GM18499 (cell line): Measurements from ENCODE around the gene EHMT1.

Source experiments
- ATAC-seq: cut with Tn5 transposase; IDR thresholded peaks from one replicate; pipeline ENCODE4 v1.9.1; 2021; ENCODE audit warnings: moderate number of reproducible peaks; ENCODE audit not compliant: insufficient read depth, unreplicated experiment

Gene EHMT1

DNA sequence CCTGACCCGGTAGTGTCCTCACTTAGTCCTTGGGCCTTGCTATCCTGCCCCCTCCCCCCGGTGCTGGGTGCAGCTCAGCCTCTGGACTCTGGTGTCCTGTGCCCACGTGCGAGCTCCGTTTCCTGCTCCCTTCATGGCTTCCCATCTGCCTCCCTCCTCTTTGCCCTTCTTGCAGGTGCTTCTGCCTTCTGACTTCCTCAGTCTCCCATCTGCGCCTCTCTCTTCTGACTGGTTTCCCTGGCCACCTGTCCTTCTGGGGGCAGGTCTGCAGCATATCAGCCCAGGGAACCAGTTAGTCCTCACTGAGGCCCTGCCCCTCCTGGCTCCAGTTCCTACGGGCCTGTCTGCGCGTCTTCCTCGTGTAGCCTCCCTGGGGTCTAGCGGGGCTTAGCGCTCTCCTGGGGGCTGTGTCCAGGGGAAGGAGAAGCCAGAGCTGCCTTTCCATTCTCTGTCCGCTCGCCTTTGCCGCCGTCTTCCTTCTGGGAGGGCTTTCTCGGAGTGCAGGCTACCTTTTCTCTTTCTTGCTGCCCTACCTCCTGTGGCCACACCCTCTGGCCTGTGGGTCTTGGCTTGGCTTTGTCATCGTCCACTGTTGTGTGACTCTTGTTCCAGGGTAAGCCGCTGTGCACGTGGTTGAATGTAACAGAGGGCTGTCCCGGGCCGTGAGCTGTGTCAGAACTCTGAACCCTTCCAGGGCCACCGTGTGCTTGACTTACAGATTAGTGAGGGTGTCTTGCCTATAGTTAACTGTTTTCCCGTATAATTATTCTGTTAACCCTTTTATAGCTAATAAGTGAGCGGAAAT, 51.8 kb downstream of the EHMT1 start:
- ATAC-seq: no peak

GRCh38 chr9:137671196-137671538, 52.4 kb downstream of the EHMT1 start:
- ATAC-seq: no peak

DNA sequence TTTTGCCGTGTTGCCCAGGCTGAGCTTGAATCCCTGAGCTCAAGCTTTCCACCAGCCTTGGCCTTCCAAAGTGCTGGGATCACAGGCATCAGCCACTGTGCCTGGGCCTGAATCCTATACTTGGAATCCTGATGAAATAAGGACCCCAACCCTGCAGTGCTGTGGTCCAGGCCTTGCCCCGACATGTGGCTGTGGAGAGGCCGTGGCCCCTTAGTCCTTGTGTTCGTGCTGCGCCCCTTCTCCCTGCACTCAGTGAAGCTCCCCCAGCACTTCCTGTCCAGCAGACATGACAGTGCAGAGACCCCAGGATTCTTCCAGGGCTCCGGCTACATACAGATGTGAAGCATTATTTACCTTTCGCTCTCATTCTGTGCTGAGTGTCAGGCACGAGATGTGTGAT, 52.9 kb downstream of the EHMT1 start:
- no peak for ATAC-seq

DNA sequence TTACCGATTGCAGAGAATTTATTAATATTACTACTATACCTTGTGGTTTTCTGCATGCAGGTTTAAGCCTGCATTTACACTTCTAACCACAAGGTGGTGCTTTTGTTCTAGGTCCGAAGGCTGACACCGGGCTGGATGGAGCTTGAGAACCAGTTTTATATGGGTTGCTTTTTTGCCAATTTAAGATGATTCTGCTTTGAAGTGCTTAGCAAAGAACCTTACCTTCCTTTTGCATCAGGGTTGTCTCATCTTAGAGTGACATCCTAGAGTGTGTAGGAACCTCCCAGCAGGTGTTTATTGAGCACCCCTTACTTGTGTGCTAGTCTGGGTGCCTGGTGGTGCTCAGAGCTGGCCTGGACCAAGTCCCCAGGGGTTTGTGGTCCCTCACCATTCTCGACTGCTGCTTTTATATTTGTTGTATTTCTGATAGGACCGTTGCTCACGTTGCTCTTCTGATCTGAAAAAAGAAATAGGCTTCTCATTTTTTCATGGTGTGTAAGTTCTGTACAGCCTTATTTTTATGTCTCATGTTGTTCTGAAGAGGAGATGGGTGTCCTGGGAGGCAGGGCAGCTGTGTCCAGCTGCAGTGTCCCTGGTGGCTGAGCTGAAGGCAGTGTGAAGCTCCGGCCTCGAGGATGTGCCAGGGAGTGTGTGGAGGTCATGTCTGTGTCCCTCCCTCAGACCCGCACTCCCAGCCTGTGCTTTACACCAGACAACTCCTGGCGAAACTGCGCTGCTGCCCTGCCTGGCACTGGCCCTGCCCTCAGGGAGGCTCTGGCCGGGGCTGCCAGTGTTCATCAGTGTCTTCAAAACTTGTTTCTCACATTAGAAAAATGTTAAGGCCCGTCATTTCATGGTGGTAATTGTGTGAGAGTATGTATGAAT, 54.3 kb downstream of the EHMT1 start:
- peak; percentile 47 for ATAC-seq

DNA sequence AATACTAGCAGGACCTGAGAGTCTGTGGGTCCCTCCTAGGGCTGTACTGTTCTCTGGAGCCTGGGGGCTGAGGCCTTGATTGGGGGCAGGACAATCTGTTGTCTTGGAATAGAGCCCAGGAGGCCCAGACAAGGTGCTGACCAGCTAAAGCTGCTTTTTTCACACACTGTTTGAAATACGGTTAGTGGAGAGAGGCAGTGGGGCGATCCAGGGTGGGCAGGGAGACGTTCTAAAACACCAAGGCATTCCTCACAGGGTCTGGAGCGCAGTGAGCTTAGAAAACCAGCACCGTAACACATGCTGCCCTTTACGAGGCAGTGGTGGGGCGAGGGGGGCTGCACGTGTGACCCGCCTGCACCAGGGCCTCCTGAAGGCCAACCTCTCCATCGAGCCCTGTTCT, 55.1 kb downstream of the EHMT1 start:
- ATAC-seq: no peak

GRCh38 chr9:137674307-137674975, 55.6 kb downstream of the EHMT1 start:
- ATAC-seq: no peak

DNA sequence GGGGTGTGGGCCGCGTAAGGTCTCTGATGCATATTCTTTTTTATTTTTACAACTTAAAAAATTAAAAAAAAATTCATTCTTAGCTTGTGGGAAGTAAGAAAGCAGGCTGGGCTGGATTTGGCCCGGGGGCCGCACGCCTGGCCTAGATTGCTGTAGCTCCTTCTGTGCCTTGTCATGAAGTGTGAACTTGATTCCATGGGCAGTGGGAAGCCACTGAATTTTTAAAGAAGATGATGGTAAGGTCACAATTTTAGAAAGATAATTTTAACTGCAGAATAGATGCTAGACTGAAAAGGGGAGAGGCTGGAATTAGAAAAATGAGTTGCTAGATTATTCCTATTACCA, 56.1 kb downstream of the EHMT1 start:
- no peak for ATAC-seq

GRCh38 chr9:137676998-137677397, 58.2 kb downstream of the EHMT1 start:
- ATAC-seq: no peak

DNA sequence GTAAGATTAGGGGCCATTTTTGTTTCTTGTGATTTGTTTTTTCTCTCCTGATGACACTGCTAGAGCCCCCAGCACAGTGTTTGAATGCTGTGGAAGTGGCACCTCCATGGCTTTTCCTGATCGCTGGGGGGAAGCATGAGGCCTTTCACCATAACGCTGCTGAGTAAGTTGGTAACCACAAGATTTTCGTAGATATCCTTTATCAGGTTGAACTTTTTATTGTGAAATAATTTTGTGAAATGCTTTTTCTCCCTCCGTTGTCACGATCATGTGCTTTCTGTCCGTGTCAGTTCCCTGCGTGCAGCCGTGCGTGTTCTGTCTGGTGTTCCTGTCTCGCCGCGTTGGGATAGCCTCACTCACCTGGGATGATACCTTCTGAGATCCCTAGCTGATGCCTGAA, 59.4 kb downstream of the EHMT1 start:
- no peak for ATAC-seq

DNA sequence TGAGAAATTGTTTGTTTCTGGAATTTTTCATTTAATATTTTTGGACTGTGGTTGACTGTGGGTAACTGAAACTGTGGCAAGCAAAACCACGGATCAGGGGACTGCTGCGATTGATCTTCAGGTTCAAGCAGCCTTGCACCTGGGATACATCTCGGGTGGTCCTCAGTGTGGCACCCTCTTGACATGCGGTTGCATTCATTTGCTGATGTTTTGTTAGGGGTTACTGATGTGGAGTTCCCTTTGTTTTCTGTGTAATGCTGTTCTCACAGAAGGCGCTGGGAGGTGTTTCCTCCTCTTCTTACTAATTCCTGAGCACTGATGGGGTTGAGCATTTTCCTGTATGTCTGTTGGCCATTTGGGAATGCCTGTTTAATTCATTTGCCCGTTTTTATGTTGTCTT, 60.4 kb downstream of the EHMT1 start:
- no peak for ATAC-seq

DNA sequence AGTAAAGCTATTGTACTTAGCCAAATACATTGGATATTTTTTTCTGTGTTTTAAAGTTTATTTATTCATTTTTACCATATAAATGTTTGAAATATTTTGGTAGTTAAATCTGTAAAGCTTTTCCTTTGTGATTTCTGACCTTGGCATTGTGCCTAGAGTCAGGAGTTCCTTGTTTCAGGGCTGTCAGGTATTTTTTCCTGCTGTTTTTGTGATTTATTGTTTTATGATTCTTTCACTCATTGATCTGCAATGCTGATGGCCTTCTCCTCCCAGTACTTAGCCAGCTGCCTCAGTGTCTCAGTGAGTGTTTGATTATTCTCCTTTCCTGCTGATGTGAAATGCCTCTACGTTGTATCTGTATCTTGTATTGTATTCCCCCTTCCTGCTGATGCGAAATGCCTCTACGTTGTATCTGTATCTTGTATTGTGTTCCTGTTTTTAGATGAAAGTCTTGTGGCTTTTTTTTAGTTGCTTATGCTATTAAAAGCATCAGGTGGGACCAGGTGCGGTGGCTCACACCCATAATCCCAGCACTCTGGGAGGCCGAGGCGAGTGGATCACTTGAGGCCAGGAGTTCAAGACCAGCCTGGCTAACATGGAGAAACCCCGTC, 61.0 kb downstream of the EHMT1 start:
- ATAC-seq: no peak

DNA sequence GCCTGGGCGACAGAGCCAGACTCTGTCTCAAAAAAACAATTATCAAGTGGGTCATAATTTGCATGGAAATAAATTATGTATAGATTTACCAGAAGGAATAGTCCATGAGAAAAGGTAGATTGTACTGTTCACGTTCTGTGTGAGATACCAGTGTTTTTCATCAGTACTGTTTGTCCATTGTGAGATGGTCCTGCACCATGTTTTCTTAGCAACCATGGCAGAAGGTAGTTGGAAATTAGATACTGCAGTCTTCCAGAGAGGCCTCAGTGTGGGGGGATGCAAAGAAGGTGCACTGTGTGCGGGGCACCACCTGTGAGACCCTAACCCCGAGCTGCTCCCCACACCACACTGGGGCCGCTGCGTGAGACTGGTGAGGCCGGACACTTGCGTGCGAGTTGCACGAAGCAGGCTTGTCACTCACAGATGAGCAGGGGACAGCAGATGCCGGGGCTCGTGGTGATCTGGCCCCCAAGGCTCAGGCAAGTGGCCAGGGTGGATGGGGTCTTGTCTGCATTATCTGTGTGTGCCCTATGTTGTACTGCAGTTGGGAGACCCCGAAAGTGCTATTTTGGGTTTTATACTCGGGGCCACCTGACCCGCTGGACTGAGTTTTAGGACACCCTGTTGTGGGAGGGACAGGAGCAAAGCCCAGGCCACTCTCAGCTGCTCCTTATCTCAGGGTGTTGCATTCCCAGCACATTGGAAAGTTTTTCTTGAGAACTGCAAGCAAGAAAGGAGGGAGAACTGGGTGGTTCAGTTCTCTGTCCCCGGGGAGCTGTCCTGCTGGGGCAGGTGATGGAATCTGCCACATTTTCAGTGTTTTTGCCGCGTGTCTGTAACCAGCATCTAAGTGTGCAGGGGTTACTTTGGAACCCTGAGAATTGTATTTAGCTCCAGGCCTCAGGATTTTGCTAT, 61.9 kb downstream of the EHMT1 start:
- no peak for ATAC-seq

- no peak for ATAC-seq
Measured at GRCh38 chr9:137682428-137683105, 63.8 kb downstream of the EHMT1 start.

DNA sequence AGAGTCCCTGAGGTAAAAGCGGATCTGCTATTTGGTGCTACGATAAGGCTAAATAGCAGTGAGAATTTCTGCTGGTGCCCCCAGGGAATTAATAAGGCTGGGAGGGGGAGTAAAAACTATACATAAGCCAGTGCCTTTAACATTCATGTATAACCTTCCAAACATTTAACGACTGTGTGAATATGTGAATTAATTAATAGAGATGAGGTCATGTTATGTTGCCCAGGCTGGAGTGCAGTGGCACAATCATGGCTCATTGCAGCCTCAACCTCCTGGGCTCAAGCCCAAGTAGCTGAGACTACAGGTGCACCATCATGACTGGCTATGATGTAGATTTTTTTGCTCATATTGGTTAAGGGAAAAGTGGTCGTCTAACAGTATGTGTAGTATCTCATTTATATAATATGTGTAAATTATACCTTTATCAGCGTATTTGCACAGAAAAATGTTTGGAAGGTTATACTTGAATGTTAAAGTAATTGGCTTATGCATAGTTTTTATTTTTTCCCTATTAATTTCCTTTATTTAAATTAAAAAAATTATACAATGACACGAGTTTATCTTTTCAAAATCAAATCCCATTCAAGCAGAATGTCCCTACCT, 64.6 kb downstream of the EHMT1 start:
- ATAC-seq: no peak

- ATAC-seq: no peak
Measured at GRCh38 chr9:137685035-137685740, 66.4 kb downstream of the EHMT1 start.

- no peak for ATAC-seq
Measured at GRCh38 chr9:137685741-137686420, 67.1 kb downstream of the EHMT1 start.

GRCh38 chr9:137688261-137688660, 69.5 kb downstream of the EHMT1 start:
- no peak for ATAC-seq

DNA sequence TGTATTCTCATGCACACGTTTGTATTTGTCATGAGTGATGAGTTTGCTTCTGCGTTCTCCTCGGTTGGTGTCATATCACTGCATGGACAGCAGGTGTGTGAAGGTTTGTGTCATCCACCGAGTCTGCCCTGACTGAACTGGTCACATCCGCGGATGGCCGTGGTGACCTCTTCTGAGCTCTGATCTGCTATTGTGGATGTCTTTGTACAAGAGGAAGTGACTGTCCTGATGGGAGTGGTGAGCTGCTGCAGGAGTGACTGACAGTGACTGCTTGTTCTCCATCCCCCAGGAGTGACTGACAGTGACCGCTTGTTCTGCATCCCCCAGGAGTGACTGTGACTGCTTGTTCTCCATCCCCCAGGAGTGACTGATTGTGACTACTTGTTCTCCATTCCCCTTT, 69.9 kb downstream of the EHMT1 start:
- ATAC-seq: no peak
